ENCODE measurements around the gene ZNF618. TPM values are rescaled to one million over a fixed set of nuclear protein-coding genes. Genes with fewer than 3 reads are reported as not detected.

The ZNF618 gene
- total and polyA plus RNA-seq, 5 experiments from 2014 or later = 0.47 to 1.1 (median 0.69) TPM

GRCh38 chr9:114049441-114050225 is 173.5 kb downstream of the ZNF618 start:
- H3K36me3 Mint-ChIP-seq = peaks cover 0 to 8% (median 3%) of the 10 kb centered on the region in 3 donors
- peaks cover 0 to 1% (median 0%) of the 10 kb centered on the region in 5 donors for H3K27me3 Mint-ChIP-seq
- peak overlapping the region in 1 of 10 donors; percentile 19 for H3K27ac Mint-ChIP-seq
- H3K4me3 Mint-ChIP-seq = no peak overlapping the region
- no peaks in the 10 kb centered on the region for H3K9me3 Mint-ChIP-seq
- POLR2A ChIA-PET = no interaction called here
- no peak for ATAC-seq
- no peaks in the 10 kb centered on the region for H3K4me1 Mint-ChIP-seq
- DNase-seq = no peak

GRCh38 chr9:114050226-114050568 is 174.1 kb downstream of the ZNF618 start:
- Mint-ChIP-seq H3K27ac (no peak overlapping the region), H3K4me3 (no peak overlapping the region), H3K4me1 (no peaks in the 10 kb centered on the region), H3K9me3 (no peaks in the 10 kb centered on the region), H3K27me3 (peaks cover 0 to 1% (median 0%) of the 10 kb centered on the region in 5 donors), H3K36me3 (peaks cover 0 to 8% (median 3%) of the 10 kb centered on the region in 3 donors)
- POLR2A ChIA-PET = no interaction called here
- ATAC-seq (no peak), DNase-seq (no peak)

GRCh38 chr9:114050646-114051045 is 174.5 kb downstream of the ZNF618 start:
- no peaks in the 10 kb centered on the region for H3K9me3 Mint-ChIP-seq
- ATAC-seq (no peak), DNase-seq (no peak)
- H3K36me3 Mint-ChIP-seq = peaks cover 0 to 8% (median 3%) of the 10 kb centered on the region in 3 donors
- H3K27me3 Mint-ChIP-seq = peaks cover 0 to 1% (median 0%) of the 10 kb centered on the region in 5 donors
- POLR2A ChIA-PET = no interaction called here
- H3K4me1 Mint-ChIP-seq = no peaks in the 10 kb centered on the region
- H3K27ac Mint-ChIP-seq = no peak overlapping the region
- no peak overlapping the region for H3K4me3 Mint-ChIP-seq

- ATAC-seq = no peak
- H3K36me3 Mint-ChIP-seq = peaks cover 0 to 8% (median 3%) of the 10 kb centered on the region in 3 donors
- DNase-seq = no peak
- H3K27me3 Mint-ChIP-seq = peaks cover 0 to 1% (median 0%) of the 10 kb centered on the region in 5 donors
- H3K4me1 Mint-ChIP-seq = peaks cover 0 to 2% (median 0%) of the 10 kb centered on the region in 4 donors
- no peaks in the 10 kb centered on the region for H3K9me3 Mint-ChIP-seq
- POLR2A ChIA-PET = no interaction called here
- H3K27ac Mint-ChIP-seq = no peak overlapping the region
- no peak overlapping the region for H3K4me3 Mint-ChIP-seq
Observed at GRCh38 chr9:114051281-114051680, 175.2 kb downstream of the ZNF618 start.

- POLR2A ChIA-PET = no interaction called here
- DNase-seq = no peak
- H3K4me3 Mint-ChIP-seq = no peak overlapping the region
- H3K36me3 Mint-ChIP-seq = peaks cover 0 to 8% (median 3%) of the 10 kb centered on the region in 3 donors
- peaks cover 0 to 2% (median 0%) of the 10 kb centered on the region in 4 donors for H3K4me1 Mint-ChIP-seq
- no peak for ATAC-seq
- H3K27me3 Mint-ChIP-seq = peaks cover 0 to 1% (median 0%) of the 10 kb centered on the region in 5 donors
- no peaks in the 10 kb centered on the region for H3K9me3 Mint-ChIP-seq
- H3K27ac Mint-ChIP-seq = no peak overlapping the region
Observed at GRCh38 chr9:114051706-114052105, 175.6 kb downstream of the ZNF618 start.

GRCh38 chr9:114053246-114054005 is 177.3 kb downstream of the ZNF618 start:
- H3K36me3 Mint-ChIP-seq = peaks cover 0 to 3% (median 3%) of the 10 kb centered on the region in 3 donors
- no peaks in the 10 kb centered on the region for H3K27me3 Mint-ChIP-seq
- H3K4me3 Mint-ChIP-seq = no peak overlapping the region
- no peak for DNase-seq
- no peak overlapping the region for H3K27ac Mint-ChIP-seq
- ATAC-seq = no peak
- H3K9me3 Mint-ChIP-seq = no peaks in the 10 kb centered on the region
- POLR2A ChIA-PET = no interaction called here
- peaks cover 0 to 2% (median 0%) of the 10 kb centered on the region in 4 donors for H3K4me1 Mint-ChIP-seq

GRCh38 chr9:114054191-114054690 is 178.1 kb downstream of the ZNF618 start:
- no peaks in the 10 kb centered on the region for H3K9me3 Mint-ChIP-seq
- peaks cover 0 to 3% (median 2%) of the 10 kb centered on the region in 3 donors for H3K36me3 Mint-ChIP-seq
- POLR2A ChIA-PET = no interaction called here
- H3K4me3 Mint-ChIP-seq = no peak overlapping the region
- DNase-seq = no peak
- H3K4me1 Mint-ChIP-seq = peaks cover 0 to 4% (median 0%) of the 10 kb centered on the region in 4 donors
- no peak overlapping the region for H3K27ac Mint-ChIP-seq
- no peak for ATAC-seq
- no peaks in the 10 kb centered on the region for H3K27me3 Mint-ChIP-seq

GRCh38 chr9:114055061-114055460 is 179.0 kb downstream of the ZNF618 start:
- no peak overlapping the region for H3K4me3 Mint-ChIP-seq
- ATAC-seq (no peak), DNase-seq (no peak)
- H3K36me3 Mint-ChIP-seq = no peaks in the 10 kb centered on the region
- H3K9me3 Mint-ChIP-seq = no peaks in the 10 kb centered on the region
- no peaks in the 10 kb centered on the region for H3K27me3 Mint-ChIP-seq
- H3K27ac Mint-ChIP-seq = no peak overlapping the region
- POLR2A ChIA-PET = no interaction called here
- H3K4me1 Mint-ChIP-seq = peaks cover 0 to 4% (median 0%) of the 10 kb centered on the region in 4 donors

GRCh38 chr9:114055894-114056293 is 179.8 kb downstream of the ZNF618 start:
- H3K4me3 Mint-ChIP-seq = no peak overlapping the region
- peaks cover 0 to 2% (median 0%) of the 10 kb centered on the region in 5 donors for H3K27me3 Mint-ChIP-seq
- no peak overlapping the region for H3K27ac Mint-ChIP-seq
- POLR2A ChIA-PET = no interaction called here
- no peak for ATAC-seq
- no peaks in the 10 kb centered on the region for H3K9me3 Mint-ChIP-seq
- no peaks in the 10 kb centered on the region for H3K36me3 Mint-ChIP-seq
- peaks cover 0 to 4% (median 0%) of the 10 kb centered on the region in 4 donors for H3K4me1 Mint-ChIP-seq
- DNase-seq = no peak

- ATAC-seq (no peak), DNase-seq (no peak)
- Mint-ChIP-seq H3K9me3 (no peaks in the 10 kb centered on the region), H3K4me1 (peaks cover 0 to 4% (median 0%) of the 10 kb centered on the region in 4 donors), H3K4me3 (no peak overlapping the region), H3K27ac (no peak overlapping the region), H3K36me3 (no peaks in the 10 kb centered on the region), H3K27me3 (peaks cover 0 to 7% (median 0%) of the 10 kb centered on the region in 5 donors)
- POLR2A ChIA-PET = no interaction called here
Observed at GRCh38 chr9:114056527-114056926, 180.4 kb downstream of the ZNF618 start.

- Mint-ChIP-seq H3K27ac (no peak overlapping the region), H3K4me3 (no peak overlapping the region), H3K4me1 (peaks cover 0 to 8% (median 0%) of the 10 kb centered on the region in 4 donors), H3K9me3 (no peaks in the 10 kb centered on the region), H3K36me3 (no peaks in the 10 kb centered on the region), H3K27me3 (peaks cover 2 to 14% (median 6%) of the 10 kb centered on the region in 5 donors)
- DNase-seq (no peak), ATAC-seq (no peak)
- POLR2A ChIA-PET = no interaction called here
Observed at GRCh38 chr9:114057161-114057885, 181.2 kb downstream of the ZNF618 start.

- H3K27ac Mint-ChIP-seq = no peak overlapping the region
- H3K4me3 Mint-ChIP-seq = no peak overlapping the region
- no peaks in the 10 kb centered on the region for H3K36me3 Mint-ChIP-seq
- ATAC-seq = no peak
- POLR2A ChIA-PET = no interaction called here
- H3K4me1 Mint-ChIP-seq = peaks cover 0 to 8% (median 0%) of the 10 kb centered on the region in 4 donors
- H3K27me3 Mint-ChIP-seq = peaks cover 9 to 25% (median 18%) of the 10 kb centered on the region in 5 donors
- no peak for DNase-seq
- no peaks in the 10 kb centered on the region for H3K9me3 Mint-ChIP-seq
Observed at GRCh38 chr9:114058688-114059046, 182.6 kb downstream of the ZNF618 start.

Measured in naive thymus-derived CD8-positive, alpha-beta T cell (primary cell).